A673 (cell line): ENCODE measurements around the gene CBL. TPM values are rescaled to one million over a fixed set of nuclear protein-coding genes. Genes with fewer than 3 reads are reported as not detected.

ENCODE experiments used
- BruUV-seq: library from RNA; stranded (reverse); fragments of 400-500 nt; replicated peaks from 2 replicates; lab custom pipeline; 2021; lab: Mats Ljungman, UMichigan
- CTCF ChIA-PET: fragments of 300-600 bp; sonication (Branson Sonifier 250); formaldehyde crosslinking; loops from one replicate; lab custom pipeline; 2022; ENCODE audit warnings: antibody characterized with exemption; lab: Charles Lee
- POLR2A ChIA-PET: fragments of 300-600 bp; sonication (Branson Sonifier 250); formaldehyde crosslinking; loops from one replicate; lab custom pipeline; 2022; ENCODE audit warnings: antibody characterized with exemption; ENCODE audit not compliant: low non-redundant PET; lab: Charles Lee
- DNase-seq: peaks from one replicate; pipeline ENCODE4 v3.0.0-alpha.2; 2015; ENCODE audit warnings: low spot score
- H3K27ac ChIP-seq: fragments of 200-600 bp; sonication (generic); 2 replicates; pipeline ENCODE4 v1.5.1; 2016; ENCODE audit warnings: mixed run types, low read depth, mild to moderate bottlenecking, mixed read lengths, antibody characterized with exemption, low read length; ENCODE audit not compliant: poor library complexity, severe bottlenecking
- H3K27me3 ChIP-seq: fragments of 200-600 bp; sonication (generic); replicated peaks from 2 replicates; pipeline ENCODE4 v1.6.1; 2017; ENCODE audit warnings: mixed run types, low read depth, mild to moderate bottlenecking, mixed read lengths, antibody characterized with exemption, low read length; ENCODE audit not compliant: insufficient read depth, poor library complexity
- H3K36me3 ChIP-seq: fragments of 200-600 bp; sonication (generic); 2 replicates; pipeline ENCODE4 v1.6.1; 2016; ENCODE audit warnings: mixed run types, mild to moderate bottlenecking, mixed read lengths, antibody characterized with exemption, low read length; ENCODE audit not compliant: insufficient read depth, poor library complexity, severe bottlenecking
- H3K4me1 ChIP-seq: fragments of 200-600 bp; sonication (generic); 2 replicates; pipeline ENCODE4 v1.6.1; 2017; ENCODE audit warnings: mixed run types, mild to moderate bottlenecking, mixed read lengths, antibody characterized with exemption, low read length; ENCODE audit not compliant: insufficient read depth, poor library complexity, severe bottlenecking
- H3K4me3 ChIP-seq: fragments of 200-600 bp; sonication (generic); 2 replicates; pipeline ENCODE4 v1.5.1; 2016; ENCODE audit warnings: low read depth, mixed run types, mild to moderate bottlenecking, mixed read lengths, low read length; ENCODE audit not compliant: poor library complexity, severe bottlenecking
- H3K9me3 ChIP-seq: fragments of 200-600 bp; sonication (generic); 2 replicates; pipeline ENCODE4 v1.6.1; 2016; ENCODE audit warnings: mixed run types, low read depth, mild to moderate bottlenecking, mixed read lengths, antibody characterized with exemption, low read length; ENCODE audit not compliant: poor library complexity, severe bottlenecking
- EZH2 ChIP-seq: fragments of 200-600 bp; sonication (generic); IDR thresholded peaks from 2 replicates; pipeline ENCODE4 v1.6.1; 2017; ENCODE audit warnings: borderline replicate concordance, low read depth, mild to moderate bottlenecking, mixed read lengths, antibody characterized with exemption, low read length; ENCODE audit not compliant: poor library complexity, severe bottlenecking
- intact Hi-C: fragments of 100-400 bp; cut with micrococcal nuclease; formaldehyde crosslinking; loops from one replicate; pipeline ENCODE4 v1.10.0; 2022; ENCODE audit not compliant: unreplicated experiment
- total RNA-seq: library from RNA; stranded (reverse); gene quantifications from 2 replicates; pipeline ENCODE4 v1.2.3, GENCODE V29; 2021
- TF ChIP-seq, protein P1 (sequence below): fragments of 300-800, 200-600 bp; sonication (generic); conservative IDR thresholded peaks from 2 replicates; pipeline ENCODE4 v1.5.1; 2017; ENCODE audit warnings: low read depth, mild to moderate bottlenecking, antibody characterized with exemption, low read length, moderate library complexity, mixed read lengths

Gene CBL
- total RNA-seq, 1 experiment from 2014 or later = 40.7 TPM

DNA sequence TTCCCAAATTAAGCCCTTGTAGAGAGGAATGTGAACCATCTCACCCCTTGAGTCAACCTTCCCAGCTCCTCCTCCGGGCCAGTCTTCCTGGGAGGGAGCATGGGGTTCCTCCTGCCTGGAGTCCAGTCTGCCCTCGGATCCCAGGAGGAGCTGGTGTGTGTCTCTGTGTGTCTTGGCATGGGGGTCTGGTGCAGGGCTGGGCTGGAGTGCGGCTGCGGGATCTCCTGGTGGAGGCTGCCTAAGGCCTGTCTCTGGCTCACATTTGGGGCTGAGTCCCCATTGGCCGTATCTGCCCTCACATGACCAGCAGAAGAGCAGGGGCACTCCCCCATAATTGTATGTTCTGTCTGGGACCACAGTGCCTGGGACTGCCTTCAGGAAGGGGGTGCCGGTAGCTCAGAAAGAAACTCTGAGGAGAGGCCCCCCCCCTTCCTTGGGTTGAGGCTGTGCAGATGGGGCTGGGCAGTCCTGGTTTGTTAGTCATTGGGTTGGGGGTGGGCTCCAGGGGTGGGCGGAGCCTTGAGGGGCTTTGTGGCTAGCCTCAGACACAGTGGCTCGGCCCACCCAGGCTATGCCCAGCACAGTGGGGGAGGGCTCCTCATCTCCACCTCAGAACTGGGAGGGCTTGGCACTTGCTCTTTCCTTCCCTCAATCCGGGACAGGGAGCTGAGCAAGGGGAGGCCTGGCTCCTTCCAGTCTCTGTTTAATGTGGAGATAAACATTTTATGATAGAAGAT is 131.6 kb downstream of the CBL start:
- no peak for TF ChIP-seq EZH2
- TF ChIP-seq, protein P1, sequence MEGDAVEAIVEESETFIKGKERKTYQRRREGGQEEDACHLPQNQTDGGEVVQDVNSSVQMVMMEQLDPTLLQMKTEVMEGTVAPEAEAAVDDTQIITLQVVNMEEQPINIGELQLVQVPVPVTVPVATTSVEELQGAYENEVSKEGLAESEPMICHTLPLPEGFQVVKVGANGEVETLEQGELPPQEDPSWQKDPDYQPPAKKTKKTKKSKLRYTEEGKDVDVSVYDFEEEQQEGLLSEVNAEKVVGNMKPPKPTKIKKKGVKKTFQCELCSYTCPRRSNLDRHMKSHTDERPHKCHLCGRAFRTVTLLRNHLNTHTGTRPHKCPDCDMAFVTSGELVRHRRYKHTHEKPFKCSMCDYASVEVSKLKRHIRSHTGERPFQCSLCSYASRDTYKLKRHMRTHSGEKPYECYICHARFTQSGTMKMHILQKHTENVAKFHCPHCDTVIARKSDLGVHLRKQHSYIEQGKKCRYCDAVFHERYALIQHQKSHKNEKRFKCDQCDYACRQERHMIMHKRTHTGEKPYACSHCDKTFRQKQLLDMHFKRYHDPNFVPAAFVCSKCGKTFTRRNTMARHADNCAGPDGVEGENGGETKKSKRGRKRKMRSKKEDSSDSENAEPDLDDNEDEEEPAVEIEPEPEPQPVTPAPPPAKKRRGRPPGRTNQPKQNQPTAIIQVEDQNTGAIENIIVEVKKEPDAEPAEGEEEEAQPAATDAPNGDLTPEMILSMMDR = no peak
- intact Hi-C loops = loop anchor here (5.0 to 10.0 kb wide), 2 partner anchors 45 to 433 kb away; partner anchors contain the start of gene USP2
- Histone ChIP-seq H3K4me3 (peak overlapping the region; percentile 31), H3K27me3 (peaks cover 16% of the 10 kb centered on the region), H3K9me3 (no peaks in the 10 kb centered on the region), H3K36me3 (peaks cover 12% of the 10 kb centered on the region), H3K27ac (peak overlapping the region; percentile 58), H3K4me1 (peaks cover 49% of the 10 kb centered on the region)
- ChIA-PET CTCF (interaction anchor here (0.5 to 4.2 kb wide), 27 partner anchors 8 to 1659 kb away, joined by 3 to 40 read pairs (median 7); partner anchors contain the start of genes CBL, DPAGT1, MCAM and USP2), POLR2A (interaction anchor here (0.5 to 0.7 kb wide), 2 partner anchors 17 to 18 kb away, joined by 7 to 24 read pairs; no protein-coding TSS in a partner anchor)
- peak; percentile 67 for DNase-seq
- no TSS peak for BruUV-seq

DNA sequence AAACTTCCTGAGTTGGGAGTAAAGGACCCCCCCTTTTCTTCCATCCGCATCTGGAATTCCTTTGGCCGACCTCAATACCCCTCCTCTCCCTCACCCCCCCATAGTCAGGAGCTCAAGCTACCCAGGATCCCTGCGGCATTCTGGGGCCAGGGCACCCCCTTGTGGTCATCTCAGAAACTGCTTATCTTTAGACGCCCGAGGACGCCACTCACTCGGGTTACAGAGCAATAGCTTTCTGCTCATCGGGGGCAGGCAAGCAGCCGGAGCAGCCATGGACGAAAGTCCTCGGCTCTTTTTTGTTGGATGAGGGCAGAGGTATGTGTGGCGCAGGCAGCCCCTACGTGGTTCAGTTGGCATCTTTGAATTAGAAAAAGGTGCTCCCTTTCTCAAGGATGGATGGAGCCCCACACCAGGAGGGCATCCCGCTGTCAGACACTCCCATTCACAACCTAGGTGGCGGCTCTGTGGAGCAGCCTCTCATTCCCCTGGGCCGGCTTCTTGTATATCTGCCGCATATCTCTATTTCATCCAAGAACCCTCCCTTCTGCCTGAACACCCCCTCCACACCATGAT is 132.3 kb downstream of the CBL start:
- Histone ChIP-seq H3K27ac (peak overlapping the region; percentile 58), H3K4me3 (peak overlapping the region; percentile 31), H3K9me3 (no peaks in the 10 kb centered on the region), H3K36me3 (peaks cover 12% of the 10 kb centered on the region), H3K4me1 (peaks cover 49% of the 10 kb centered on the region), H3K27me3 (peaks cover 16% of the 10 kb centered on the region)
- TF ChIP-seq, protein P1 = peak; percentile 98
- no peak for TF ChIP-seq EZH2
- POLR2A ChIA-PET = interaction anchor here (0.7 kb wide), 1 partner anchor 16 kb away, joined by 24 read pairs; no protein-coding TSS in a partner anchor
- BruUV-seq = no TSS peak
- intact Hi-C loops = loop anchor here (5.0 to 10.0 kb wide), 2 partner anchors 44 to 434 kb away; partner anchors contain the start of gene USP2
- DNase-seq = peak; percentile 91
- CTCF ChIA-PET = interaction anchor here (0.5 to 4.2 kb wide), 31 partner anchors 9 to 1659 kb away, joined by 3 to 40 read pairs (median 7); partner anchors contain the start of genes CBL, DPAGT1, MCAM and USP2

DNA sequence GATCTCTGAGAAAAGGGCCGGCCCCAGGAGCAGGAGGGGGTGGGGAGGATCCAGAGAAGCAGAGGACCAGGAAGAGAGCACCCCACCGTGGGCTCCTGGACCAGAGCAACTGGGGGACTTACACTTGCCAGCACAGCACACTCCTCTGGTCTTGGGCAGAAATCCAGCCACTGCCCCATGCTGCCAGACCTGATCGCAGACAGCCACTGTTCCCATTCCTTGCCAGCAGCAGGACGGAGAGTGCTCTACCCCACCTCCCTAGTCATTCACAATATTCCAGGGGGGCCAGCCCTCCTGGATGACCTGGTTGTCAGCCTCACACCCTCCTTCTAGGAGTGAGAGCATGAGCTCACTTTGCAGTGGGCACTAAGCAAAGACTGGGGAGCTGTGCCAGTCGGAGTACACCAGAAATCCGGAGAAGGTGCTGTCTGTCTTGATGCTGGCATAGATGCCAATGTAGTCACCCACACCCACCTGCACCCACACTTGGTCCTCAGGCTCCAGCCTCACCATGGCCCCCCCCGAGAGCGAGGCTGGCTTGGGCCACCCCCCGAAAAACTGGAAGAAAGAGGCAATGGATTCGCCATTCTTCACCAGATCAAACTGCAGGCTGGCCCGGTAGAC is 132.9 kb downstream of the CBL start:
- ChIA-PET POLR2A (no interaction called here), CTCF (interaction anchor here (0.5 to 4.2 kb wide), 15 partner anchors 9 to 272 kb away, joined by 3 to 40 read pairs (median 7); partner anchors contain the start of genes DPAGT1, MCAM and VPS11)
- H3K36me3 ChIP-seq = peaks cover 12% of the 10 kb centered on the region
- intact Hi-C loops = loop anchor here (5.0 to 10.0 kb wide), 2 partner anchors 43 to 434 kb away; partner anchors contain the start of gene USP2
- H3K27me3 ChIP-seq = peaks cover 16% of the 10 kb centered on the region
- H3K4me3 ChIP-seq = peak overlapping the region; percentile 58
- DNase-seq = no peak
- no peak overlapping the region for H3K27ac ChIP-seq
- no peaks in the 10 kb centered on the region for H3K9me3 ChIP-seq
- no peak for TF ChIP-seq EZH2
- TF ChIP-seq, protein P1 = no peak
- H3K4me1 ChIP-seq = peaks cover 44% of the 10 kb centered on the region
- BruUV-seq = no TSS peak
